Activated CD4-positive, alpha-beta memory T cell treated with anti-CD3 and anti-CD28 coated beads for 36 hours (primary cell): ENCODE measurements around the gene DNAI1. TPM values are rescaled to one million over a fixed set of nuclear protein-coding genes. Genes with fewer than 3 reads are reported as not detected.

Source experiments
- CTCF ChIA-PET: fragments of 350-600 bp; sonication (Branson Sonifier 250); formaldehyde crosslinking; loops from one replicate; lab custom pipeline; 2021; ENCODE audit warnings: antibody characterized with exemption, inconsistent platforms; lab: Charles Lee
- POLR2A ChIA-PET: fragments of 350-600 bp; sonication (Branson Sonifier 250); formaldehyde crosslinking; loops from one replicate; lab custom pipeline; 2021; ENCODE audit warnings: antibody characterized with exemption; lab: Charles Lee
- DNase-seq: peaks from one replicate; pipeline ENCODE4 v3.0.0-alpha.2; 2020
- H3K27ac Mint-ChIP-seq: one replicate; pipeline ENCODE4 v1.8.0; 2021; ENCODE audit warnings: mixed read lengths
- H3K27me3 Mint-ChIP-seq: one replicate; pipeline ENCODE4 v1.8.0; 2021; ENCODE audit warnings: mixed read lengths
- H3K36me3 Mint-ChIP-seq: one replicate; pipeline ENCODE4 v1.8.0; 2021; ENCODE audit warnings: mixed read lengths
- H3K4me1 Mint-ChIP-seq: one replicate; pipeline ENCODE4 v1.8.0; 2021; ENCODE audit warnings: low read depth, mixed read lengths
- H3K4me3 Mint-ChIP-seq: one replicate; pipeline ENCODE4 v1.8.0; 2021; ENCODE audit warnings: mild to moderate bottlenecking, mixed read lengths
- H3K9me3 Mint-ChIP-seq: one replicate; pipeline ENCODE4 v1.8.0; 2021; ENCODE audit warnings: mixed read lengths
- intact Hi-C: fragments of 100-400 bp; cut with micrococcal nuclease; formaldehyde crosslinking; loops from one replicate; pipeline ENCODE4 v1.15.1; 2023
- total RNA-seq, 2 experiments: library from RNA; stranded (reverse); gene quantifications; one replicate each; pipeline ENCODE4 v1.2.3, GENCODE V29; 2021

The DNAI1 gene
- total RNA-seq: under 1 TPM; 0.19 to 0.69 TPM

GRCh38 chr9:34458013-34458958 lies at the start of gene DNAI1, which contains the start of gene FAM219A:
Gene DNAI1, plus strand, starts transcription at chr9:34458805. Its CDS starts 201 bp downstream, at chr9:34459006.
Gene FAM219A, minus strand, starts transcription at chr9:34458570. Its CDS starts 307 bp downstream, at chr9:34458263.
- Mint-ChIP-seq H3K9me3 (no peaks in the 10 kb centered on the region), H3K27me3 (peaks cover 5% of the 10 kb centered on the region), H3K36me3 (no peaks in the 10 kb centered on the region), H3K4me3 (peak within 1 kb of the TSS; percentile 86), H3K4me1 (peaks cover 40% of the 10 kb centered on the region), H3K27ac (no peak within 1 kb of the TSS)
- peak; percentile 99 for DNase-seq
- POLR2A ChIA-PET: interaction anchor here (0.8 kb wide), 1 partner anchor 188 kb away, joined by 4 read pairs; the partner anchor contains the start of gene GALT
- CTCF ChIA-PET: interaction anchor here (0.9 to 1.0 kb wide), 3 partner anchors 55 to 244 kb away, joined by 3 to 5 read pairs (median 5); no protein-coding TSS in a partner anchor
- intact Hi-C loops: loop anchor here (1.0 to 5.0 kb wide), 9 partner anchors 42 to 658 kb away; partner anchors contain the start of genes KIF24, MYORG, NUDT2 and RPP25L

GRCh38 chr9:34409154-34409553 lies 49.5 kb upstream of the DNAI1 start:
- no peak overlapping the region for H3K27ac Mint-ChIP-seq
- CTCF ChIA-PET: interaction anchor here (0.6 to 1.3 kb wide), 2 partner anchors 32 to 195 kb away, joined by 3 to 6 read pairs; no protein-coding TSS in a partner anchor
- H3K27me3 Mint-ChIP-seq: no peaks in the 10 kb centered on the region
- no peak for DNase-seq
- no peaks in the 10 kb centered on the region for H3K9me3 Mint-ChIP-seq
- no peak overlapping the region for H3K4me3 Mint-ChIP-seq
- H3K36me3 Mint-ChIP-seq: no peaks in the 10 kb centered on the region
- H3K4me1 Mint-ChIP-seq: no peaks in the 10 kb centered on the region
- POLR2A ChIA-PET: no interaction called here
- intact Hi-C loops: no loop called here

- no peaks in the 10 kb centered on the region for H3K4me1 Mint-ChIP-seq
- ChIA-PET CTCF (interaction anchor here (1.1 to 2.4 kb wide), 3 partner anchors 9 to 193 kb away, joined by 3 to 13 read pairs (median 4); no protein-coding TSS in a partner anchor), POLR2A (no interaction called here)
Measured at GRCh38 chr9:34412336-34412735, 46.3 kb upstream of the DNAI1 start.

GRCh38 chr9:34413231-34413852 lies 45.3 kb upstream of the DNAI1 start:
- Mint-ChIP-seq H3K27ac (no peak overlapping the region), H3K36me3 (no peaks in the 10 kb centered on the region), H3K9me3 (no peaks in the 10 kb centered on the region), H3K27me3 (no peaks in the 10 kb centered on the region), H3K4me3 (no peak overlapping the region), H3K4me1 (no peaks in the 10 kb centered on the region)
- ChIA-PET POLR2A (no interaction called here), CTCF (interaction anchor here (0.7 to 2.4 kb wide), 4 partner anchors 10 to 191 kb away, joined by 3 to 13 read pairs (median 4); no protein-coding TSS in a partner anchor)
- intact Hi-C loops: no loop called here
- peak; percentile 50 for DNase-seq

More at GRCh38 chr9:34412336-34412735, 46.3 kb upstream of the DNAI1 start:
- Mint-ChIP-seq H3K27ac (no peak overlapping the region), H3K27me3 (no peaks in the 10 kb centered on the region), H3K9me3 (no peaks in the 10 kb centered on the region), H3K4me3 (no peak overlapping the region), H3K36me3 (no peaks in the 10 kb centered on the region)
- intact Hi-C loops: no loop called here
- DNase-seq: no peak

GRCh38 chr9:34417734-34418133 lies 40.9 kb upstream of the DNAI1 start:
- H3K9me3 Mint-ChIP-seq: no peaks in the 10 kb centered on the region
- no peak for DNase-seq
- H3K27me3 Mint-ChIP-seq: no peaks in the 10 kb centered on the region
- ChIA-PET POLR2A (no interaction called here), CTCF (interaction anchor here (3.7 kb wide), 1 partner anchor 14 kb away, joined by 15 read pairs; no protein-coding TSS in a partner anchor)
- no peaks in the 10 kb centered on the region for H3K4me1 Mint-ChIP-seq
- intact Hi-C loops: no loop called here
- H3K36me3 Mint-ChIP-seq: no peaks in the 10 kb centered on the region
- no peak overlapping the region for H3K27ac Mint-ChIP-seq
- no peak overlapping the region for H3K4me3 Mint-ChIP-seq

GRCh38 chr9:34419716-34420504 lies 38.7 kb upstream of the DNAI1 start:
- DNase-seq: no peak
- no peak overlapping the region for H3K27ac Mint-ChIP-seq
- intact Hi-C loops: no loop called here
- no peak overlapping the region for H3K4me3 Mint-ChIP-seq
- H3K9me3 Mint-ChIP-seq: no peaks in the 10 kb centered on the region
- H3K36me3 Mint-ChIP-seq: no peaks in the 10 kb centered on the region
- H3K4me1 Mint-ChIP-seq: no peaks in the 10 kb centered on the region
- ChIA-PET CTCF (interaction anchor here (0.7 to 0.9 kb wide), 2 partner anchors 84 to 172 kb away, joined by 3 read pairs; no protein-coding TSS in a partner anchor), POLR2A (no interaction called here)
- H3K27me3 Mint-ChIP-seq: no peaks in the 10 kb centered on the region

GRCh38 chr9:34426347-34427074 lies 32.1 kb upstream of the DNAI1 start:
- intact Hi-C loops: no loop called here
- H3K27me3 Mint-ChIP-seq: no peaks in the 10 kb centered on the region
- no peaks in the 10 kb centered on the region for H3K36me3 Mint-ChIP-seq
- no peaks in the 10 kb centered on the region for H3K4me1 Mint-ChIP-seq
- no peaks in the 10 kb centered on the region for H3K9me3 Mint-ChIP-seq
- H3K27ac Mint-ChIP-seq: no peak overlapping the region
- no peak for DNase-seq
- ChIA-PET POLR2A (no interaction called here), CTCF (interaction anchor here (0.6 kb wide), 1 partner anchor 39 kb away, joined by 3 read pairs; no protein-coding TSS in a partner anchor)
- H3K4me3 Mint-ChIP-seq: no peak overlapping the region

GRCh38 chr9:34428325-34428958 lies 30.2 kb upstream of the DNAI1 start:
- Mint-ChIP-seq H3K27ac (no peak overlapping the region), H3K9me3 (no peaks in the 10 kb centered on the region), H3K4me3 (no peak overlapping the region), H3K27me3 (no peaks in the 10 kb centered on the region), H3K36me3 (no peaks in the 10 kb centered on the region), H3K4me1 (no peaks in the 10 kb centered on the region)
- POLR2A ChIA-PET: no interaction called here
- CTCF ChIA-PET: interaction anchor here (0.8 to 1.9 kb wide), 2 partner anchors 70 to 176 kb away, joined by 3 to 4 read pairs; no protein-coding TSS in a partner anchor
- DNase-seq: no peak
- intact Hi-C loops: no loop called here

GRCh38 chr9:34430843-34431437 lies 27.7 kb upstream of the DNAI1 start:
- ChIA-PET POLR2A (no interaction called here), CTCF (interaction anchor here (0.6 to 1.6 kb wide), 4 partner anchors 27 to 173 kb away, joined by 3 to 13 read pairs (median 3); no protein-coding TSS in a partner anchor)
- H3K4me3 Mint-ChIP-seq: no peak overlapping the region
- H3K27ac Mint-ChIP-seq: no peak overlapping the region
- H3K27me3 Mint-ChIP-seq: no peaks in the 10 kb centered on the region
- intact Hi-C loops: no loop called here
- DNase-seq: peak; percentile 16
- no peaks in the 10 kb centered on the region for H3K4me1 Mint-ChIP-seq
- no peaks in the 10 kb centered on the region for H3K9me3 Mint-ChIP-seq
- H3K36me3 Mint-ChIP-seq: no peaks in the 10 kb centered on the region

- Mint-ChIP-seq H3K4me1 (no peaks in the 10 kb centered on the region), H3K27ac (no peak overlapping the region), H3K9me3 (no peaks in the 10 kb centered on the region), H3K27me3 (no peaks in the 10 kb centered on the region), H3K36me3 (no peaks in the 10 kb centered on the region), H3K4me3 (no peak overlapping the region)
- POLR2A ChIA-PET: no interaction called here
- intact Hi-C loops: no loop called here
- DNase-seq: no peak
- CTCF ChIA-PET: interaction anchor here (0.7 to 1.6 kb wide), 5 partner anchors 28 to 172 kb away, joined by 3 to 13 read pairs (median 3); no protein-coding TSS in a partner anchor
Measured at GRCh38 chr9:34431667-34432066, 26.9 kb upstream of the DNAI1 start.
